Measurements from ENCODE around the gene EXOC3L1.

EXOC3L1 gene

DNA sequence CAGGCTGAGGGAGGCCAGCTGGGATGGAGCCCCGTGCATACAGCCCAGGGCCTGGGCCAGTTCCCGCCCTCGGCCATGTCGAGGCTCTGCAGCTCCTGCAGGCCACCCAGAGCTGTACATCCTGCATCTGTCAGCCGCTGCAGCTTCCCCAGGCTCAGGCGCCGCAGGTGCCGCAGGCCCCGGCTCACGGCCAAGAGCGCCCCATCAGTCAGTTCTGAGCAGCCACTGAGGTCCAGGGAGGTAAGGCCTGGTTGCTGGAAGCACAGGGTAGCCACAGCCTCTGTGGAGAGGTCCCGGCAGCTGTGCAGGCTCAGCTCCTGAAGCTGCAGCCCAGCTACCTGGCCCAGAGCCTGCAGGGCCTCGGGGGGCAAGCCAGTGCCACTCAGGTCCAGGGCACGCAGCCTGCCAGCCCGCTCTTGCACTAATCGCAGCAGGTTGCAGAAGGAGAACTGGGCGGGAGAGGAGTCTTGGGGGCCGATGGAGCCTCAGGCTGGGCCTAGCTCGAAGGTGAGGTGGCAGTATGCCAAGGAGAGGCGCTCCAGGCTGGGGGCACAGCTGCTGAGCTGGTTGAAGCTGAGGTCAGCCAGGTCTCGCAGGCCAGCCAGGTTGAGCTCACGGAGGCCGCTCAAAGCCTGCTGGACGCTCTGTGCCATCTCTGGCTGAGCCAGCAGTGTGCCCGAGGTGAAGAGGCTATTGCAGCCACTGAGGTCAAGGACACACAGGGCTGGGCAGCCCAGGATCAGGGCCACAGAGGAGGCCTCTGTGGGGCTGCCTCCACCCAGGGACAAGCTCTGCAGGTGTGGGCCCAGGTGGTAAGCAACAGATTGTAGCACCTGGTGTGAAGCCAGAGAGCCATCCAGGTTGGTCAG lies 20.4 kb upstream of the EXOC3L1 start:
- H3K36me3 Mint-ChIP-seq (ENCODE audit: insufficient read depth): no peaks in the 10 kb centered on the region
- DNase-seq (ENCODE audit: low spot score in 2 of 2) (no peak), ATAC-seq (replicated peaks; ENCODE audit: extremely low read depth, poor library complexity, severe bottlenecking) (no peak)
- H3K27ac Mint-ChIP-seq (ENCODE audit: low read depth): no peak overlapping the region
- no peak overlapping the region for H3K4me3 Mint-ChIP-seq
- no peaks in the 10 kb centered on the region for H3K4me1 Mint-ChIP-seq
- no peaks in the 10 kb centered on the region for H3K27me3 Mint-ChIP-seq
- no peaks in the 10 kb centered on the region for H3K9me3 Mint-ChIP-seq

DNA sequence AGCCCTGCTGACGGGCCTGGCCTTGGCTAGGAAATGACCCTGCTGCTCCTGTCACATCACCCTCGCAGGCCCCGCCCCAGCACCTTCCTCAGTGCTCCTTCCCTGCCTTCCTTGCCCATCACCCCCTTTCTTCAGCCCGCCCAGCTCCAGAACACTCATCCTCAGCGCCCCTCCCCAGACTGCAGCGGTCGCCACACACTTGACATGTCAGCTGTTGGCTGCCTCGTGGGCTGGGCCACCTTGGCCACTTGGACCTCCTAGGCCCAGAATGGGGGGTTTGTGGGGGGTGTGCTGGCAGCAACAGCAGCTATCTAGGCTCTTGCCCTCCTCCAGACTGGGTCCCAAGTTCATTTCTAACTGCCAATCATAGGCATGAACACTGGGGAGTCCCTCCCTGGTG lies 19.6 kb upstream of the EXOC3L1 start:
- H3K27ac Mint-ChIP-seq (ENCODE audit: low read depth): no peak overlapping the region
- no peak overlapping the region for H3K4me3 Mint-ChIP-seq
- H3K9me3 Mint-ChIP-seq: no peaks in the 10 kb centered on the region
- ATAC-seq (replicated peaks; ENCODE audit: extremely low read depth, poor library complexity, severe bottlenecking) (no peak), DNase-seq (ENCODE audit: low spot score in 2 of 2) (no peak)
- no peaks in the 10 kb centered on the region for H3K4me1 Mint-ChIP-seq
- H3K27me3 Mint-ChIP-seq: no peaks in the 10 kb centered on the region
- peaks cover 2% of the 10 kb centered on the region for H3K36me3 Mint-ChIP-seq (ENCODE audit: insufficient read depth)

DNA sequence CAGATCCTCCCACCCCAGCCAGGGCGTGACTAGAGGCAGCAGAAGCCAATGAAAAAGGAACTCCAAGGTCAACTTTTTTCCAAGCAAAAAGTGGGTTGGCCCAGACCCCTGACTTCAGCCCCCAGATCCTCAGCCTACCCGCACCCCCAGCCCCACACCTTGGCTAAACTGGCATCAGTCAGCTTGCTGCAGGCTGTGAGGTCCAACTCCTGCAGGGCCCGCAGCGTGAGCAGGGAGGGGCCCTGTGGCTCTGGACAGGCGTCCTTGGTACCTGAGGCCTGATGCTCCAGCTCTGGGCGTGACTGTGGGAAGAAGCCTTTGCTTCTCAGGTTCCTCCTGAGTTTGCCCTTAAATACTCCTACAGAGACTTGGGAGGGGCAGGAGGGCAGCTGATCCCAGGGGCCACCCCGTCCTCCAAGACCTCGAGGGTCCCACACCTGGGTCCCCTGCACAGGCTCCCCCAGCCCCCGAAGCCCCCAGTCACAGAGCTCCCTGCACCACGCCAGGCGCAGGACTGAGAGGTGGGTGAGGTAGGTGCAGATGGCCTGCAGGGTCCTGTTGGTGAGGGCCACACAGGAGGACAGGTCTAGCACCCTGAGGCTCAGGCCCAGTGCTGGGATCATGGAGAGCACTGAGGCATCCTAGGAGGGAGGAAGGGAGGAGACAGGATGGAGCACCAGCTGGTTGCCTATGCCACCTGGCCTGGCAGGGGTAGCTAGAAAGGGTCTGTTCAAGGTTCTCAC lies 18.4 kb upstream of the EXOC3L1 start:
- peaks cover 2% of the 10 kb centered on the region for H3K36me3 Mint-ChIP-seq (ENCODE audit: insufficient read depth)
- no peak overlapping the region for H3K4me3 Mint-ChIP-seq
- ATAC-seq (replicated peaks; ENCODE audit: extremely low read depth, poor library complexity, severe bottlenecking) (no peak), DNase-seq (ENCODE audit: low spot score in 2 of 2) (no peak)
- H3K9me3 Mint-ChIP-seq: no peaks in the 10 kb centered on the region
- no peaks in the 10 kb centered on the region for H3K27me3 Mint-ChIP-seq
- H3K4me1 Mint-ChIP-seq: no peaks in the 10 kb centered on the region
- no peak overlapping the region for H3K27ac Mint-ChIP-seq (ENCODE audit: low read depth)

DNA sequence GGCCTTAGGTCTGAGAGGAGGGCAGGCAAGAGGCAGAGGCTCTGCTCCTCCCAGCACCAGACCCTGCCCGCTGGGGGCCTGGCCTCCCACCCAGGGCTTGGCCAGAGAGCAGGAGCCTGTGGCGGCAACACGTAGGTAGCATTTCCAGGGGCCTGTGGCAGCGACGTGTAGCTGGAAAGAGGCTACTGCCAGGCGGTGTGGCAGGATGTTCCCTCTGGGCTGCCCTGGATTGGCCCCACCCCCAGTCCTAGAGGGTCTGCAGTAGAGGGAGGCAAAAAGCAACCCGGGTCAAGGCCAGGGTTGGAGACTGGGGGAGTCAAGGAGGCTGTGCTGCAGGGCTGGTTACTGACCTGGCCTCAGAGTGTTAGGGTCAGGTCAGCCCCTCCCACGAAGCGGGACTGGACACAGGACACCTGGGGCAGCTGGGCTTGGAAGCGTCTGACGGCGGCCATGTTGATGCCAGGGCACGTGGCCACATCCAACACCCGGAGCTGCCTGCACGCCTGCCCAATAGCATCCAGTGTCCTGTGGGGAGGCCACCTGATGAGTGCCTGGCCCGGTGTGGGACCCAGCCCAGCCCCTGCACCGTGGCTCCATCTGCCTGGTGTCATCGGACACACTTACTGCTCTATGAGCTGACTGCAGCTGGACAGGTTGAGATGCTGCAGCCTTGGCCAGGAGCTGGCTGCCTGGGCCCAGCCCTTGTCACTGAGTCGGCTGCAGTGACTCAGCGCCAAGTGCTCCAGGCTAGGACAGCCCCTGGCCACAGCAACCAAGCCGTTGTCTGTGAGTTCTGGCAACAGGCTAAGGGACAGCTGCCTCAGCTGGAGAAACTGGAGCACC lies 17.5 kb upstream of the EXOC3L1 start:
- H3K9me3 Mint-ChIP-seq: no peaks in the 10 kb centered on the region
- ATAC-seq (replicated peaks; ENCODE audit: extremely low read depth, poor library complexity, severe bottlenecking): no peak
- no peak overlapping the region for H3K4me3 Mint-ChIP-seq
- H3K4me1 Mint-ChIP-seq: no peaks in the 10 kb centered on the region
- H3K36me3 Mint-ChIP-seq (ENCODE audit: insufficient read depth): peaks cover 4% of the 10 kb centered on the region
- DNase-seq (ENCODE audit: low spot score in 2 of 2): no peak
- no peak overlapping the region for H3K27ac Mint-ChIP-seq (ENCODE audit: low read depth)
- H3K27me3 Mint-ChIP-seq: no peaks in the 10 kb centered on the region

DNA sequence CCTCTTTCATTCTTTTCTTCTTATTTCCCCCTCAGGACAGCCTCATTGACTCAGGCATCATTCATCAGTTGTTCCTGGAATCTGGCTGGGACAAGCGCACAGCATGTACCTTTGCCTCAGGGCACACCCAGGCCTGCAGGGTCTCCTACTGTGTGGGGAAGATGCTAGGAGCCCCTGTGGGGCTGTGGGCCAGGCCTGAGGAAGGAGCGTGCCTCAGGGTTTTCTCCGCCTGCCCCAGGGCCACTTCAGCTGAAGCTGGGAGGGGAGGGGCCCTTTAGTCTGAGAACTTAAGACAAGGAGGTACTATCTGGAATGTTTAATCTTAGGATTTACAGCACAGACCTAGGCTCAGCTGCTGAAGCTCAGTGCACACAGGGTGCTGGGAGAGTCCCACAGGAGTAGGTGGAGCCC lies 16.9 kb upstream of the EXOC3L1 start:
- ATAC-seq (replicated peaks; ENCODE audit: extremely low read depth, poor library complexity, severe bottlenecking) (no peak), DNase-seq (ENCODE audit: low spot score in 2 of 2) (no peak)
- Mint-ChIP-seq H3K9me3 (no peaks in the 10 kb centered on the region), H3K4me3 (no peak overlapping the region), H3K4me1 (no peaks in the 10 kb centered on the region), H3K27ac (ENCODE audit: low read depth) (peak overlapping the region; percentile 50), H3K36me3 (ENCODE audit: insufficient read depth) (peaks cover 4% of the 10 kb centered on the region), H3K27me3 (no peaks in the 10 kb centered on the region)

DNA sequence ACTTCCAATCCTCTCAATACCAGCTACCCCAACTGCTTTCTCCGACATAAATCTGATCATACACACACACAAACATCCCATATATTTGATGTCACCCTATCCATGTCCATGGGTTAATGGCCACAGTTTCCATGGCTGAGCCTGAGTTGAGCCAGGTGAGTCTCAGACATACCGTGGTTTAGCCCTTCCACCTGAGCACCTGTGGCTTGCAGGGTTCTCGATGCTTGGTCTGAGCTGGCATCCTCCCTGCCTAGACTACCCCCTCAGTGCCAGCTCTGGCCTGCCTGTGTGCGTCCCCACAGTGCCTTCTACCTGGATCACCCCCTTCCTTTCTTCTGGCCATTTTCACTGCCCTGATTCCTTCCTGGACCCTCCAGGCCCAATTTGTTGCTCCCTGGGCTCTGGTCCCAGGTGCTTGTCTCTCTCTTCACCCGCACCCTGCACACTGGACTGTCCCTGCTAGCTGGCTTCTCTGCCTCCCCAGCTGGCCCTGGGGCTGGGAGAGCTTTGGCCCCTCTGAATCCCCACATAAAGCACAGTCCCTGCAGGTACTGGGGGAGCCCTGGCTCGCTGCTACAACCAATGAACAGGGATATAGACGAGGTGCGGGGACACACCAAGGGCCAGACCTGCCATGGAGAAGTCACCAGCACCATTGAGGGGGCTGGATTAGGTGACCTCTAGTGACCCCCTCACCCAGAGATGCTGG lies 16.3 kb upstream of the EXOC3L1 start:
- ATAC-seq (replicated peaks; ENCODE audit: extremely low read depth, poor library complexity, severe bottlenecking) (no peak), DNase-seq (ENCODE audit: low spot score in 2 of 2) (no peak)
- Mint-ChIP-seq H3K9me3 (no peaks in the 10 kb centered on the region), H3K27me3 (no peaks in the 10 kb centered on the region), H3K4me1 (no peaks in the 10 kb centered on the region), H3K36me3 (ENCODE audit: insufficient read depth) (peaks cover 4% of the 10 kb centered on the region), H3K4me3 (no peak overlapping the region), H3K27ac (ENCODE audit: low read depth) (peak overlapping the region; percentile 50)

DNA sequence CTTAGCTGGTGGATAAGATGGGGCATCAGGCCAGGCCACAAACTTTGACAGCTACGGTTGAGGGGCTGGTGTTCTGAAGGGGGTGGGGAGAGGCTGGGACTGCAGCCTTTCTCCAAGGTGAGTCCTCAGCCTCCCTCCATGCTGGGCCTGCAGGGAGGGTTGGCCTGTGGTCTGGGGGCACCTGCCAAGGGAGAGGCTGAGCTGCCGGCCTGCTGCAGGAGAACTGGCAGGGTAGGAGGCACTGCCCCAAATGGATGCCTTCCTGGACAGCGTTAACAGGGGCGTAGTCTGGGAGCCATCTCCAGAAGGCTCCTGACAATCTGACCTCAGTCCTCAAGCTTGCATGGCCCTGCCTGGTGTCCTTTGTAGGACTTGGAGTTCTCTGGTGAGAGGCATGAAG lies 14.1 kb upstream of the EXOC3L1 start:
- Mint-ChIP-seq H3K4me3 (no peak overlapping the region), H3K4me1 (peaks cover 6% of the 10 kb centered on the region), H3K27me3 (no peaks in the 10 kb centered on the region), H3K27ac (ENCODE audit: low read depth) (no peak overlapping the region), H3K9me3 (no peaks in the 10 kb centered on the region), H3K36me3 (ENCODE audit: insufficient read depth) (peaks cover 8% of the 10 kb centered on the region)
- DNase-seq (ENCODE audit: low spot score in 2 of 2) (no peak), ATAC-seq (replicated peaks; ENCODE audit: extremely low read depth, poor library complexity, severe bottlenecking) (no peak)

DNA sequence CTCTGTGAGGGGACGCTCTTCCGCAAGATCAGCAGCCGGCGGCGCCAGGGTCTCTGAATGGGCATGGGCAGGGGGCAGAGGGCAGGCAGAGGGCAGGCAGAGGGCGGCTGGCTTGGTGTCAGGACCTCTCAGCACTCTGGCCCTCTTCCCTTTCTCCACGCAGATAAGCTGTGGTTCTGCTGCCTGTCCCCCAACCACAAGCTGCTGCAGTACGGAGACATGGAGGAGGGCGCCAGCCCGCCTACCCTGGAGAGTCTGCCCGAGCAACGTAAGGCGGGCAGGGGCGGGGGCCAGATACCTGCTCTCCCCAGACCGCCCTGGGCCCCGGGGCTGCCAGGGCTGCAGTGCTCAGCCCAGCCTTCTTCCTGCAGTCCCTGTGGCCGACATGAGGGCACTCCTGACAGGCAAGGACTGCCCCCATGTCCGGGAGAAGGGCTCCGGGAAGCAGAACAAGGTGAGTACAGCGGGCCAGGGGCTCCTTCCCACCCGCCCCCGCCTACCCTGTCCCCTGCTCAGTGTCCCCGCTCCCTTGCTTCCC lies 13.1 kb upstream of the EXOC3L1 start:
- Mint-ChIP-seq H3K4me1 (peaks cover 12% of the 10 kb centered on the region), H3K9me3 (no peaks in the 10 kb centered on the region), H3K4me3 (no peak overlapping the region), H3K27me3 (no peaks in the 10 kb centered on the region), H3K27ac (ENCODE audit: low read depth) (no peak overlapping the region), H3K36me3 (ENCODE audit: insufficient read depth) (peaks cover 13% of the 10 kb centered on the region)
- ATAC-seq (replicated peaks; ENCODE audit: extremely low read depth, poor library complexity, severe bottlenecking) (no peak), DNase-seq (ENCODE audit: low spot score in 2 of 2) (no peak)

DNA sequence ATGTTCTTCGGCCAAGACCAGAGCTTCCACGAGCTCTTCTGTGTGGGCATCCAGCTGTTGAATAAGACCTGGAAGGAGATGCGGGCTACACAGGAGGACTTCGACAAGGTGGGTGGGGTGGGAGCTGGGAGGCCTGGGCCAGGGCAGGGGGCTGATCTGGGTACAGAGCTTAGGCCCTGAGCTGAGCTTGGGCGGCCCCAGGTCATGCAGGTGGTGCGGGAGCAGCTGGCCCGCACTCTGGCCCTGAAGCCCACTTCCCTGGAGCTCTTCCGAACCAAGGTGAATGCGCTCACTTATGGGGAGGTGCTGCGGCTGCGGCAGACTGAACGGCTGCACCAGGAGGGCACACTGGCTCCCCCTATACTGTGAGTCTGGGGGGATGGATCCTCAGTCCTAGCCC lies 12.5 kb upstream of the EXOC3L1 start:
- Mint-ChIP-seq H3K4me1 (peaks cover 13% of the 10 kb centered on the region), H3K9me3 (no peaks in the 10 kb centered on the region), H3K36me3 (ENCODE audit: insufficient read depth) (peaks cover 13% of the 10 kb centered on the region), H3K27me3 (no peaks in the 10 kb centered on the region), H3K27ac (ENCODE audit: low read depth) (no peak overlapping the region), H3K4me3 (no peak overlapping the region)
- no peak for DNase-seq (ENCODE audit: low spot score in 2 of 2)
- no peak for ATAC-seq (replicated peaks; ENCODE audit: extremely low read depth, poor library complexity, severe bottlenecking)

DNA sequence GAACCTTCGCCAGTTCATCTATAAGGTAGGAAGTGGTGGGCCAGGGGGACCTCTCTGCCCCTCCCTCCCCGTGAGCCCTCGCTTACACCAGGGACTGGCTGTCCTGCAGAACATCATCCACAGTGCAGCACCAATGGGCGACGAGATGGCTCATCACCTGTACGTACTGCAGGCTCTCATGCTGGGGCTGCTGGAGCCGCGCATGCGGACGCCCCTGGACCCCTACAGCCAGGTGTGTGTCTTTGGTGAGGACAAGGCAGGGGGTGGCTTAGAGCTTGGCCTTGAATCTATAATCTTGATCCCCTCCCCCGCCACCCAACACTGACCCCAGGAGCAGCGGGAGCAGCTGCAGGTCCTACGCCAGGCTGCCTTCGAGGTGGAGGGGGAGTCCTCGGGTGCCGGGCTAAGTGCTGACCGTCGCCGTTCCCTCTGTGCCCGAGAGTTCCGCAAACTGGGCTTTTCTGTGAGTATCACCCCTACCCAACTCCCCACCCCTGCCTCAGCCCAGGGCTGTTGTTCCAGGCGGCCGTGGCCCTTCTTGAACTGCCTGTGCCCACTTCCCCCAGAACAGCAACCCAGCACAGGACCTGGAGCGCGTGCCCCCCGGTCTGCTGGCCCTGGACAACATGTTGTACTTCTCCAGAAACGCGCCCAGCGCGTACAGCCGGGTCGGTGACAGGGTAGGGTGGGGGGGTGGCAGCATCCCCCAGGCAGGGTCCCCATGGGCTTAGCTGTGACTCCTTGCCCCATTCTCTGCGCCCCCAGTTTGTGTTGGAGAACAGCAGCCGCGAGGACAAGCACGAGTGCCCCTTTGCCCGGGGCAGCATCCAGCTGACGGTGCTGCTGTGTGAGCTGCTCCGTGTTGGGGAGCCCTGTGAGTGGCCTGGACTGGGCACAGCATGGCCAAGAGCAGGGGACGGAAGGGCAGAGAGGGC lies 11.7 kb upstream of the EXOC3L1 start:
- Mint-ChIP-seq H3K4me1 (peaks cover 17% of the 10 kb centered on the region), H3K36me3 (ENCODE audit: insufficient read depth) (peaks cover 13% of the 10 kb centered on the region), H3K4me3 (no peak overlapping the region), H3K27ac (ENCODE audit: low read depth) (no peak overlapping the region), H3K27me3 (no peaks in the 10 kb centered on the region), H3K9me3 (no peaks in the 10 kb centered on the region)
- no peak for ATAC-seq (replicated peaks; ENCODE audit: extremely low read depth, poor library complexity, severe bottlenecking)
- no peak for DNase-seq (ENCODE audit: low spot score in 2 of 2)

DNA sequence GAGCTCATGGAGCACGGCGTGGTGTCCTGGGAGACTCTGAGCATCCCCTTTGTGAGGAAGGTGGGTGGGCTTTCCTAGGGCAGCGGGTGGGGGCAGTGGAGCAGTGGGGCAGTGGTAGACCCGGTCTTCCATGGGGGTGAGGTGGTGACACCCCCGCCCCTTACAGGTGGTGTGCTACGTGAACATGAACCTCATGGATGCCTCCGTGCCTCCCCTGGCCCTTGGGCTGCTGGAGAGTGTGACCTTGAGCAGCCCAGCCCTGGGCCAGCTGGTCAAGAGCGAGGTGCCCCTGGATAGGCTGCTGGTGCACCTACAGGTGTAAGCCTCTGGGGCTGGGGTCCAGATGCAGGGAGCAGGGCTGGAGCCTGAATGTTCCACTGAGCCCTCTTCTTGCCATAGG lies 10.6 kb upstream of the EXOC3L1 start:
- ATAC-seq (replicated peaks; ENCODE audit: extremely low read depth, poor library complexity, severe bottlenecking) (no peak), DNase-seq (ENCODE audit: low spot score in 2 of 2) (no peak)
- Mint-ChIP-seq H3K27ac (ENCODE audit: low read depth) (no peak overlapping the region), H3K36me3 (ENCODE audit: insufficient read depth) (peaks cover 17% of the 10 kb centered on the region), H3K4me3 (no peak overlapping the region), H3K9me3 (no peaks in the 10 kb centered on the region), H3K4me1 (peaks cover 29% of the 10 kb centered on the region), H3K27me3 (no peaks in the 10 kb centered on the region)

Data from central memory CD8-positive, alpha-beta T cell (primary cell).